GM18517 (cell line): ENCODE data around the gene SREBF2.
A peak's percentile ranks its signal among the peaks of the same experiment; 100 is the strongest.
"Not testable (repeated sequence)": the region's sequence is repeated elsewhere in the genome, so short reads cannot be mapped to it uniquely, and the experiment has no call there.

Source experiments
- ATAC-seq: cut with Tn5 transposase; IDR thresholded peaks from one replicate; pipeline ENCODE4 v1.9.1; 2021; ENCODE audit warnings: mild to moderate bottlenecking, moderate library complexity; ENCODE audit not compliant: unreplicated experiment

Gene SREBF2

GRCh38 chr22:41841085-41841712 lies 8.3 kb downstream of the SREBF2 start:
- no peak for ATAC-seq

GRCh38 chr22:41842996-41843970 lies 10.4 kb downstream of the SREBF2 start:
- no peak for ATAC-seq

GRCh38 chr22:41844036-41844435 lies 11.1 kb downstream of the SREBF2 start:
- ATAC-seq: no peak

- no peak for ATAC-seq
Observed at GRCh38 chr22:41844513-41844912, 11.6 kb downstream of the SREBF2 start.

- ATAC-seq: no peak
Observed at GRCh38 chr22:41845380-41846267, 12.7 kb downstream of the SREBF2 start.

- no peak for ATAC-seq
Observed at GRCh38 chr22:41846268-41846987, 13.5 kb downstream of the SREBF2 start.

GRCh38 chr22:41847300-41847699 lies 14.4 kb downstream of the SREBF2 start:
- ATAC-seq: no peak

GRCh38 chr22:41848468-41848867 lies 15.6 kb downstream of the SREBF2 start:
- no peak for ATAC-seq

- no peak for ATAC-seq
Observed at GRCh38 chr22:41856469-41856868, 23.6 kb downstream of the SREBF2 start.

- no peak for ATAC-seq
Observed at GRCh38 chr22:41857155-41857859, 24.4 kb downstream of the SREBF2 start.

GRCh38 chr22:41857860-41858199 lies 24.9 kb downstream of the SREBF2 start:
- no peak for ATAC-seq

- ATAC-seq: peak; percentile 47
Observed at GRCh38 chr22:41862160-41862529, 29.2 kb downstream of the SREBF2 start.

- peak; percentile 65 for ATAC-seq
Observed at GRCh38 chr22:41862530-41863266, 29.8 kb downstream of the SREBF2 start.

GRCh38 chr22:41863472-41863871 lies 30.6 kb downstream of the SREBF2 start:
- ATAC-seq: no peak

GRCh38 chr22:41868556-41868955 lies 35.7 kb downstream of the SREBF2 start:
- no peak for ATAC-seq

GRCh38 chr22:41870081-41870480 lies 37.2 kb downstream of the SREBF2 start:
- not testable (repeated sequence) for ATAC-seq

GRCh38 chr22:41870786-41871185 lies 37.9 kb downstream of the SREBF2 start:
- no peak for ATAC-seq

GRCh38 chr22:41873391-41873790 lies 40.5 kb downstream of the SREBF2 start:
- ATAC-seq: no peak

- no peak for ATAC-seq
Observed at GRCh38 chr22:41874090-41874489, 41.2 kb downstream of the SREBF2 start.
